ENCODE measurements around the gene CACNA1D. TPM values are rescaled to one million over a fixed set of nuclear protein-coding genes. Genes with fewer than 3 reads are reported as not detected.

CACNA1D gene
- total and polyA plus RNA-seq, 2 donors = 0.57 to 0.66 TPM

DNA sequence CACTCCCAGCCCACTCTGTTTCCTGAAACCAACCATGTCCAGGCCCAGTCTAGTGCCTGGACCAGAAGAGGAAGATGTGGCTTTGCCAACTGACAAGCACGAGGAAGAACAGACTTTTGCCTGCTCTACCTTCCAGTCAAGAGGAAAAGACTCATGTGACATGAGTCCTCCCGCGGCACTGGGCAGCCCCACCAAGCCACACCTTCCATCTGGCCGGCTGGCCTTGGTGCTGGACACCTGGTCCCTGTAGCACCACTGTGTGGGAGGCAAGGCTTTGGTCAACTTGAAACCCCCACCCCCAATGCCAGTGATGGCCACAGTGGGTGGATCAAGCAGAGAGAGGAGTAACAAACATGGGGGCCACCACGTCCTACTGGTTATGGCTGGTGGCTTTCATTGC lies 339.3 kb downstream of the CACNA1D start:
- H3K36me3 ChIP-seq (ENCODE audit: control insufficient read depth in 2 of 2, insufficient read depth in 2 of 2, low read length in 1 of 2) = no peaks in the 10 kb centered on the region
- H3K27ac ChIP-seq (ENCODE audit: low read depth in 1 of 2, low read length in 1 of 2) = no peak overlapping the region
- DNase-seq (ENCODE audit: low read depth in 6 of 9, low spot score in 9 of 9) = no peak
- no peaks in the 10 kb centered on the region for H3K4me1 ChIP-seq (ENCODE audit: control insufficient read depth in 2 of 2, insufficient read depth in 2 of 2, low read length in 2 of 2)
- H3K27me3 ChIP-seq (ENCODE audit: control insufficient read depth in 2 of 2, insufficient read depth in 1 of 2, low read length in 1 of 2) = peaks cover 0 to 2% of the 10 kb centered on the region in 2 donors
- H3K4me3 ChIP-seq (ENCODE audit: low read length in 2 of 2) = no peak overlapping the region
- whole genome bisulfite sequencing = 87% methylated on average over 5 of the region's 5 CpGs
- peaks cover 0 to 2% of the 10 kb centered on the region in 2 donors for H3K9me3 ChIP-seq (ENCODE audit: control insufficient read depth in 2 of 2, insufficient read depth in 1 of 2, low read length in 1 of 2)

DNA sequence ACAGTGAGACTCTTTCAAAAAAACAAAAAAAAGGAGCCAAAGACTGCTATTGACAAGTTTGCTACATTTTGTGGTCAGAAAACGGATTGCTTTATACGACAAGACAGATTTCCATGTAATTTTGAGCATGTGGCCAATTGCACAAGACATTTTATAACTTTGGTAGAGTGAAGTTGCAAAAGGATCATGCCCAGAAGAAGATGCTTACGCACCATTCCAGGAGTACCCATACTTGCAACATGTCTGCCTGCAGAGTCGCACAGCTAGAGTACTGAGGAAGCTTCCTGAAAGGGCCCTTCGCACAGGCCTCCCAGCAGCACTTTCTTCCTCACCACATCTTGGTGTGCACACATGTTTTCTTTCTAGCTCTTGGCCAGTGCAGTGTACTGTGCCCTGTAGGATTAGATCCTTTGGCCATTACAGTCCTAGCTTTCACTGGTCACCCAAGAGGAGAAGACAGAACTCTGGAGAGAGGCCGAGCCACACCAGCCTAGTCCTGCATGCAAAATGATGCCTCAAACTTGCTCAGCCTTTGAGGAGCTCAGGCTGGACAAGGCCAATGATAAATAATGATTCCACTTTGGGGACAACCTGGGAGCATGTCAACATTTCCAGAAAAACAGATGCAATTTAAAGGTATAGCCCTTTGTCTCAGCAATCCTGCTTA lies 340.2 kb downstream of the CACNA1D start:
- Histone ChIP-seq H3K9me3 (ENCODE audit: control insufficient read depth in 2 of 2, insufficient read depth in 1 of 2, low read length in 1 of 2) (peaks cover 0 to 2% of the 10 kb centered on the region in 2 donors), H3K27me3 (ENCODE audit: control insufficient read depth in 2 of 2, insufficient read depth in 1 of 2, low read length in 1 of 2) (peaks cover 0 to 2% of the 10 kb centered on the region in 2 donors), H3K36me3 (ENCODE audit: control insufficient read depth in 2 of 2, insufficient read depth in 2 of 2, low read length in 1 of 2) (no peaks in the 10 kb centered on the region), H3K4me1 (ENCODE audit: control insufficient read depth in 2 of 2, insufficient read depth in 2 of 2, low read length in 2 of 2) (no peaks in the 10 kb centered on the region), H3K27ac (ENCODE audit: low read depth in 1 of 2, low read length in 1 of 2) (no peak overlapping the region), H3K4me3 (ENCODE audit: low read length in 2 of 2) (no peak overlapping the region)
- no peak for DNase-seq (ENCODE audit: low read depth in 6 of 9, low spot score in 9 of 9)
- 88% methylated on average over 6 of the region's 6 CpGs for WGBS

DNA sequence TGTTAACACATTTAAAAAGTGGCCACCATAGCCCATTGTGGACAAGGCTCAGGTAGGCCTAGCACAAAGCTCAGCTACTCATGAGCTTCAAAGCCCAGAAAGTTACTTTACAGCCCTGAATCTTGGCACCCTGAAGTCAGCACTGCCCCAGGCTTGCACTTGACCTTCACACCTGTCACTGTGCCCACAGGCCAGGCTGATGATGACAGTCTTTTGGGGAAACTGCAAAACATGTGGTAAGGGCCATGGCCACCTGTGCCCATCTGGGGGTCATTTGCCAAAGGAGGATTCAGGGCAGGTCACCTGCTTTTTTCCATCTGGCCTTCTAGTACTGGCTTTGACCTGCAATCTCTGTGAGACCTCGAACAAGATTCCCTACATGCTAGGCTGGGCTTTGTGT lies 340.8 kb downstream of the CACNA1D start:
- Histone ChIP-seq H3K27ac (ENCODE audit: low read depth in 1 of 2, low read length in 1 of 2) (no peak overlapping the region), H3K27me3 (ENCODE audit: control insufficient read depth in 2 of 2, insufficient read depth in 1 of 2, low read length in 1 of 2) (peaks cover 0 to 2% of the 10 kb centered on the region in 2 donors), H3K36me3 (ENCODE audit: control insufficient read depth in 2 of 2, insufficient read depth in 2 of 2, low read length in 1 of 2) (no peaks in the 10 kb centered on the region), H3K4me1 (ENCODE audit: control insufficient read depth in 2 of 2, insufficient read depth in 2 of 2, low read length in 2 of 2) (no peaks in the 10 kb centered on the region), H3K4me3 (ENCODE audit: low read length in 2 of 2) (no peak overlapping the region), H3K9me3 (ENCODE audit: control insufficient read depth in 2 of 2, insufficient read depth in 1 of 2, low read length in 1 of 2) (peaks cover 0 to 2% of the 10 kb centered on the region in 2 donors)
- 95% methylated on average over 1 of the region's 1 CpG for WGBS
- no peak for DNase-seq (ENCODE audit: low read depth in 6 of 9, low spot score in 9 of 9)

DNA sequence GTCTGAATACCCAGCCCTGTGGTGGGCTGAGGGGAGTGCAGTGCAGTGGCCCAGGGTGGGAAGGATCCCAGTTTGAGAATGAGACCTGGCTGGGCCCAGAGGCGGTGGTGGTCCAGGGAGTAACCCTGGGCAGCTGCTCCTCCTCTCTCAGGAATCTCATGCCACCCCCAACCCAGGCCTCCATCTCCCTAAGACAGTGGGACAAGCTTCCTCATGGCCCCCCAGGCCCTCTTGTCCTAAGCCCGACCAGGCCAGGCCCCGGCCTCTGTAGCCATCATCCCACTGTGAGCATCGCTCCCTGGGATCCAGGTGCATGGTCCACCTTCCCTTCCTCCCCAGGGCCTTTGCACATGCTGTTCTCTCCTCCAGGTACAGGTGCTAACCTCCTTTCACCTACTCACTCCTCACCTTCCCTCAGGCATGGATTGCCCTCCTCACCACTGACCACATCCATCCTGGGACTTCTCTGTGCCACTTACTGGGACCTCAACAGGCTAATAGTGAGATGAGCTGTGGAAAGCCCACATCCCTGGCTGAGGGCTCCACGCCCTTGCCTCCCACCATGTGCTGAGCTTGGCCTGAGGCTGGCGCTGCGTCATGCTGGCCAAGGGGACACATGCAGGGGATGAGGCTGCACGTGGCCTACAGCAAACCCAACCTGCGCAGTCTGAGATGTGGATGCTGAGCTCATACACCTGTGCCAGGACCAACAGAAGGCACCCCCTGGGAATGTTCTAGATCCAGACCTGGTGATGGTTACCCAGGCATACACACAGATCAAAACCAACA lies 341.9 kb downstream of the CACNA1D start:
- H3K9me3 ChIP-seq (ENCODE audit: control insufficient read depth in 2 of 2, insufficient read depth in 1 of 2, low read length in 1 of 2) = peaks cover 0 to 2% of the 10 kb centered on the region in 2 donors
- 95% methylated on average over 9 of the region's 9 CpGs for WGBS
- no peak for DNase-seq (ENCODE audit: low read depth in 6 of 9, low spot score in 9 of 9)
- H3K27ac ChIP-seq (ENCODE audit: low read depth in 1 of 2, low read length in 1 of 2) = no peak overlapping the region
- peaks cover 0 to 4% of the 10 kb centered on the region in 2 donors for H3K27me3 ChIP-seq (ENCODE audit: control insufficient read depth in 2 of 2, insufficient read depth in 1 of 2, low read length in 1 of 2)
- H3K36me3 ChIP-seq (ENCODE audit: control insufficient read depth in 2 of 2, insufficient read depth in 2 of 2, low read length in 1 of 2) = no peaks in the 10 kb centered on the region
- H3K4me1 ChIP-seq (ENCODE audit: control insufficient read depth in 2 of 2, insufficient read depth in 2 of 2, low read length in 2 of 2) = no peaks in the 10 kb centered on the region
- no peak overlapping the region for H3K4me3 ChIP-seq (ENCODE audit: low read length in 2 of 2)

DNA sequence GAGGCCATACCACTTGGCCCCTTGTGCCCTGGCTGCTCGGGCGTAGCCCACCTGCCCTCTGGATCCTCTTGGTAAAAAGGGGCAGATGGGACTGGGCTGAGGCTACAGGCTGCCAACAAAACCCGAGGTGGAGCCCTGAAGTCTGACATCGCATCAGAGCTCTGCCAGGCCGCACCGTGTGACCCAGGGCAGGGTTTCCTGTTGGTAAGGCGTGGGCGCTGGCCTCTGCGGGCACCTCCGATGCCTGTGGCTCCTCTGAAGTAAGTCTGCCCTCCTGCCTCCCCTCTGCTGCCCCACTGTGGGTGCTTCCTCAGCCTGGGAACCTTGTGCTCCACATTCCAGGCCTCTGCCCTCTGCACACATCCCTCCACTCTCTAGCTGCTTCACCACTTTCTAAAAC lies 342.9 kb downstream of the CACNA1D start:
- no peak for DNase-seq (ENCODE audit: low read depth in 6 of 9, low spot score in 9 of 9)
- Histone ChIP-seq H3K27ac (ENCODE audit: low read depth in 1 of 2, low read length in 1 of 2) (no peak overlapping the region), H3K4me1 (ENCODE audit: control insufficient read depth in 2 of 2, insufficient read depth in 2 of 2, low read length in 2 of 2) (no peaks in the 10 kb centered on the region), H3K9me3 (ENCODE audit: control insufficient read depth in 2 of 2, insufficient read depth in 1 of 2, low read length in 1 of 2) (peaks cover 0 to 2% of the 10 kb centered on the region in 2 donors), H3K36me3 (ENCODE audit: control insufficient read depth in 2 of 2, insufficient read depth in 2 of 2, low read length in 1 of 2) (no peaks in the 10 kb centered on the region), H3K27me3 (ENCODE audit: control insufficient read depth in 2 of 2, insufficient read depth in 1 of 2, low read length in 1 of 2) (peaks cover 0 to 6% of the 10 kb centered on the region in 2 donors), H3K4me3 (ENCODE audit: low read length in 2 of 2) (no peak overlapping the region)
- 94% methylated on average over 10 of the region's 10 CpGs for WGBS

DNA sequence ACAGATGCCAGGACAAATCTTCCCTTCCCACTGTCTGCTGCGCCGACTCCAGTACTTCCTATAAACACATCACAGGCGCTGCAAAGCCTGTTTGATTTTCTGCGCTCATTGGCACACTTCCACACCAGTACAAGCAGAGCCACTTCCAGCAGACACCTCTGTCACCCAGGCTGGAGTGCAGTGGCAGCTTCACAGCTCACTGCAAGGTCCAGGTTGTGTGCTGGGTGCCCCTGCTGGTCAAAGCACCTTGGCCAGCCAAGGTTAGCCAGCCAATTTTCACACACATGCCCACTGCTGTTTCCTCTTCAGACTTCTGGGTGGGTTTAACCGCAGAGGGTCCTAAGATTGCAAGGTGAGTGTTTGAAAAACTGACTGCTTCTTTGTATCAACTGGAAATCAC lies 346.9 kb downstream of the CACNA1D start:
- Histone ChIP-seq H3K9me3 (ENCODE audit: control insufficient read depth in 2 of 2, insufficient read depth in 1 of 2, low read length in 1 of 2) (peaks cover 0 to 2% of the 10 kb centered on the region in 2 donors), H3K36me3 (ENCODE audit: control insufficient read depth in 2 of 2, insufficient read depth in 2 of 2, low read length in 1 of 2) (no peaks in the 10 kb centered on the region), H3K27ac (ENCODE audit: low read depth in 1 of 2, low read length in 1 of 2) (no peak overlapping the region), H3K4me3 (ENCODE audit: low read length in 2 of 2) (no peak overlapping the region), H3K27me3 (ENCODE audit: control insufficient read depth in 2 of 2, insufficient read depth in 1 of 2, low read length in 1 of 2) (peaks cover 22 to 42% of the 10 kb centered on the region in 2 donors), H3K4me1 (ENCODE audit: control insufficient read depth in 2 of 2, insufficient read depth in 2 of 2, low read length in 2 of 2) (peaks cover 2 to 4% of the 10 kb centered on the region in 2 donors)
- WGBS = 94% methylated on average over 5 of the region's 5 CpGs
- no peak for DNase-seq (ENCODE audit: low read depth in 6 of 9, low spot score in 9 of 9)

DNA sequence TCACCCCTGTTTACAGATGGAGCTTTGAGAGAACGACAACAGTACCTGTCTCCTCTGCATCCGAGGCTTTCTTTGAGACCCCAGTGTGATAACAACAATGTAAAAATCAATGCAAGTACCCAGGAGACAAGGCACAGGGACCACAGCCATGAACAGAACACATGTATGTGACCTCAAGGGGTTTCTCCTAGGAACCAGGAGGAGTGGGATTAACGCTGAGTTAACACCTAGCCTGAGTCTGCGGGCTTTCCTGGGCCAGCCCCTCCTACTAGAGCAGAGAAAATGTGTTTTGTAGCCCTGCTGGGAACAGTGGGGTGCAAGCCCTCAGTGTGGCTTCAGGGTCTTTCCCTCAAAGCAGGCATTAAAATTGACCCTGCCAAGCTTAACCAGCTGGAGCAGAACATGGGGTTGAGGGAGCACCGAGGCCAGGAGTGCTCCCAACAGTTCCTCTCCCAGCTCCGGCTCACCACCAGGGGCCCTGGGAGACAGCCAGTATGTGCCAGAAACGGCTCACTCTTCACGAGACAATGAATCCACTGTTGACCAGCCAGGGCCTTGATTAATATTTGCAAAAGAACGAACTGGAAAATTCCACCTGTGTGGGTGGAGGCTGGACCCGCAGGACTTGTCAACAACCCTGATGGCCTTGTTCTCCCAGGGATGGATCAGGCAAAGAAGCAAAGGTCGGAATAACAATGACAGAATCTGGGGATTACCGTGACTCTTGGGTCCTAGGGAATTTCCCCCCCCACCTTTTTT lies 348.2 kb downstream of the CACNA1D start:
- Histone ChIP-seq H3K4me3 (ENCODE audit: low read length in 2 of 2) (no peak overlapping the region), H3K9me3 (ENCODE audit: control insufficient read depth in 2 of 2, insufficient read depth in 1 of 2, low read length in 1 of 2) (peaks cover 0 to 2% of the 10 kb centered on the region in 2 donors), H3K4me1 (ENCODE audit: control insufficient read depth in 2 of 2, insufficient read depth in 2 of 2, low read length in 2 of 2) (peaks cover 2 to 4% of the 10 kb centered on the region in 2 donors), H3K36me3 (ENCODE audit: control insufficient read depth in 2 of 2, insufficient read depth in 2 of 2, low read length in 1 of 2) (no peaks in the 10 kb centered on the region), H3K27me3 (ENCODE audit: control insufficient read depth in 2 of 2, insufficient read depth in 1 of 2, low read length in 1 of 2) (peaks cover 29 to 56% of the 10 kb centered on the region in 2 donors), H3K27ac (ENCODE audit: low read depth in 1 of 2, low read length in 1 of 2) (no peak overlapping the region)
- WGBS = 81% methylated on average over 12 of the region's 12 CpGs
- DNase-seq (ENCODE audit: low read depth in 6 of 9, low spot score in 9 of 9) = no peak

DNA sequence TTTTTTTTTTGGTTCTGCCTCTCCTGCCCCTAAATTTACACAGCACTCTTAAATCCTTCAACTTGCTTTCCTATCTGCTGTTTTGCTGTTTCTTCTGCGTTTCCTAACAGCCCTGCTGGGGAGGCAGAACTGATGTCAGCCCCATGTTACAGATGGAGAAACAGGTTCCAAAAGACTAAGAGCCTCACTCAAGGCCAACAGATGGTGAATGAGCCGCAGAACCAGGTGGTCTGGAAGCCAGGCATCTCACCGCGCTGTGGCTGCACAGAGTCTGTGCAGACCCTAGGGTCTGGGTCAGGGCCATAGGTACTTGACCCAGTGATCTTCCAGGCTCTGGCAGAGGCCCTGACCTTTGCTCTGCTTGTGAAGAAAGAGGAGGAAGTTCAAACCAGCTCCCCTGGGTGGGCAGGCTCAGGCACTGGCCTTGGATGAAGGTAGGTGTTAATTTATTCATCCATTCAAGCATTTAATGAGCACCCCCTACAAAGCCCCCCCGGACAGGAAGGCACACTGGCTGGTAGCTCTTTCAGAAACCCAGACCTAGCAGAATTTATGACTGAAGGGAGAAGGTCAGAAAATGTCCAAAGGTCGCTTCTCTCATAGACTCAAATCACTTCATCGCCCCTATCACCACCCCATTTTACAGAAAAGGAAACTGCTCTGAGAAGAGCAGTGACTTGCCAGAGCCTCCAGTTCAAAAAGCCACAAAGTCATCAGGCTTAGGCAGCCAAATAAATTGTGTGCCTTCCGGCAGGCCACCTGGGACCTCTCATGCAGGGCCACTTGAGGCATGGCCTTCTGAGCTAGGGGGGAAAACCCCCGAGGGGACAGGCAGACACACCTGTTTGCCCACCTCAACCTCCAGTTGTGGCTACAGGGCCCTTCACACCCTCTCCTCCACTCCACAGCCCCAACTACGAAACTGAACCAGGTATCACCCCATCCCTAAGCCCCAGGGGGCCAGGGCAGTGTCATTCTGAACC lies 349.1 kb downstream of the CACNA1D start:
- no peaks in the 10 kb centered on the region for H3K36me3 ChIP-seq (ENCODE audit: control insufficient read depth in 2 of 2, insufficient read depth in 2 of 2, low read length in 1 of 2)
- WGBS = 84% methylated on average over 10 of the region's 10 CpGs
- H3K9me3 ChIP-seq (ENCODE audit: control insufficient read depth in 2 of 2, insufficient read depth in 1 of 2, low read length in 1 of 2) = no peaks in the 10 kb centered on the region
- no peak overlapping the region for H3K4me3 ChIP-seq (ENCODE audit: low read length in 2 of 2)
- no peak overlapping the region for H3K27ac ChIP-seq (ENCODE audit: low read depth in 1 of 2, low read length in 1 of 2)
- peaks cover 2 to 4% of the 10 kb centered on the region in 2 donors for H3K4me1 ChIP-seq (ENCODE audit: control insufficient read depth in 2 of 2, insufficient read depth in 2 of 2, low read length in 2 of 2)
- DNase-seq (ENCODE audit: low read depth in 6 of 9, low spot score in 9 of 9) = no peak
- peaks cover 35 to 62% of the 10 kb centered on the region in 2 donors for H3K27me3 ChIP-seq (ENCODE audit: control insufficient read depth in 2 of 2, insufficient read depth in 1 of 2, low read length in 1 of 2)
